ACC112 (cell line): Measurements from ENCODE around the gene CCR3.

Experiments
- H2AFZ ChIP-seq: fragments of 200-600 bp; sonication (generic); one replicate; pipeline ENCODE4 v1.6.0; 2017; ENCODE audit warnings: antibody characterized with exemption, low read length; ENCODE audit not compliant: unreplicated experiment
- H3K27ac ChIP-seq: fragments of 200-600 bp; sonication (generic); 2 replicates; pipeline ENCODE4 v1.5.1; 2014; ENCODE audit warnings: low read depth, mild to moderate bottlenecking, antibody characterized with exemption, low read length, moderate library complexity
- H3K27me3 ChIP-seq: fragments of 200-600 bp; sonication (generic); 2 replicates; pipeline ENCODE4 v1.6.1; 2014; ENCODE audit warnings: mild to moderate bottlenecking, antibody characterized with exemption, low read length, moderate library complexity, mixed read lengths; ENCODE audit not compliant: insufficient read depth
- H3K36me3 ChIP-seq: fragments of 200-600 bp; sonication (generic); 2 replicates; pipeline ENCODE4 v1.6.1; 2016; ENCODE audit warnings: mild to moderate bottlenecking, antibody characterized with exemption, low read length, moderate library complexity, mixed read lengths; ENCODE audit not compliant: insufficient read depth
- H3K4me1 ChIP-seq: fragments of 200-600 bp; sonication (generic); one replicate; pipeline ENCODE4 v1.6.1; 2016; ENCODE audit warnings: low read length, mixed read lengths; ENCODE audit not compliant: insufficient read depth, unreplicated experiment, control insufficient read depth
- H3K4me3 ChIP-seq: fragments of 200-600 bp; sonication (generic); 2 replicates; pipeline ENCODE4 v1.5.1; 2014; ENCODE audit warnings: mild to moderate bottlenecking, low read depth, low read length
- H3K79me2 ChIP-seq: fragments of 200-600 bp; sonication (generic); one replicate; pipeline ENCODE4 v1.6.0; 2016; ENCODE audit warnings: low read length; ENCODE audit not compliant: control insufficient read depth, unreplicated experiment, insufficient read depth

The CCR3 gene

DNA sequence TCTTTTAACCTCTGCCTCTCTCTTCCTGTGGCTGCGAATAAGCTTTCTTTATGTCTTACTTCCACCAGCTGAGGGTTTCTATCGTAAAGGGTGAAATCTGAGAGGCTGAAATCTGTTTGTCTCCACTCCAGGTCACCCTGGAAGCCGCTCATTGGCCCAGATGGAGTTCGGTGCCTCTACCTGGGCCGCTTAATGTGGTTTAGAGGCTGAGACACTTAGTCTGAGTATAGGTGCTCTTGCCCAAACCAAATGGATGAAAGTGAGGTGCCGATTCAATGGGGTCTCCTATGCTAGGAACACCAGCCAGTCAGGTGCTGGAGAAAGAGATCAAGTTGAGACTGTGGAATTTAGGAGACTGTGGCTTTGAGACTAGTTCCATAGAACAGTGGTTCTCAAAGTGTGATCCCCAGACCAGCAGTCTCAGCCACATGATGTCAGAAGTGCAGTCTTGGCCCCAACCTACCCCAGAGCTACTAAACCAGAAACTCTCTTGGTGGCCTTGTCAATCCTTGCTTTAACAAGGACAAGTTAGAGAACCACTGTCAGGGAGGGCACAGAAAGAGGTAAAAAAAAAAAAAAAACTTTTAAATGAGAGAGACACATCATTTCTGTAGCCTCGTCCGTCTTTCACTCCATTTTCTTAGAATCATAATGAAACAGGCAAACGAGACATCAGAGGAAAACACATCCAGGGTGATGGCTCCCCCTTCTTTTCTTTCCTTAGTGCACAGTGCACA, 56.8 kb downstream of the CCR3 start:
- Histone ChIP-seq H3K36me3 (no peaks in the 10 kb centered on the region), H3K4me1 (no peaks in the 10 kb centered on the region), H3K79me2 (no peaks in the 10 kb centered on the region), H2AFZ (no peak overlapping the region), H3K27me3 (peaks cover 73% of the 10 kb centered on the region), H3K4me3 (no peak overlapping the region), H3K27ac (no peak overlapping the region)

DNA sequence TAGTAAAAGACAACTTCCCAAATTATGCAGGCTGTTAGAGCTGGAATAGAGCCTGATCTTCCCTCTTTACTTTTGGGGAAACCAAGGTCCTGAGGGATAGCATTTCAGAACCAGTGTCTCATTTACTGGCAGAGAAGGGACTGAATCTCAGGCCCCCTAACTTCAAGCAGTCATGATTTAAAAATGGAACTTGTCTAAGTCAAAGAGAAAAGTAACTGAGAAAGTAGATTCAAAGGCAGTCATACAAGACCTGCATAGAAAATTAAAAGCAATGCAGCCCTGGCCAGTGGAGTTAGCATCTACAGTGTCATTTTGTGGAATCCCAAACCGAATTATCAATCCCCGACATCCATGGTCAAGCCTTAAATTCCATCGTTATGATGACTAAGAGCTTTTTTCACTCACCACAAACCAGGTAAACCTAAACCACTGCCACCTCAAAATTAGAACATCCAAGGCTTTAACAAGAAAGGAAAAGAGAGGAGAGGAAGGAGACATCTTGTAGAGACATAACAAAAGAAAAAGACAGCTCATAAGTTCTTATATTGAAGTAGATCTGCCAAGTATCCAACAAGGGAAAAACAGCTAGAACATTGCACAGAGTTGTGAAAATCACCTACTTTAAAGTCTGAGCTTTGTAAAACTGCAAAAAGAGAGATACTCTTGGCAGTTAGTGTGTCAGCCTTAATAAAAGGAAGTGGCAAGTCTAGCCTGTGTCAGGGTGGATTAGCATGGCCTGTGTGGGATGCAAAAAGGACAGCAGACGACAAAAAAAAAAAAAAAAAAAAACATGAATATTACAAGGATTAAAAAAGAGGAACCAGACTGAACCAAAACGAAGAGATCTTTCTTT, 57.6 kb downstream of the CCR3 start:
- H3K27me3 ChIP-seq, result peaks cover 72% of the 10 kb centered on the region
- H3K4me1 ChIP-seq, result no peaks in the 10 kb centered on the region
- H3K27ac ChIP-seq, result no peak overlapping the region
- no peak overlapping the region for H3K4me3 ChIP-seq
- no peak overlapping the region for H2AFZ ChIP-seq
- no peaks in the 10 kb centered on the region for H3K79me2 ChIP-seq
- H3K36me3 ChIP-seq, result no peaks in the 10 kb centered on the region

DNA sequence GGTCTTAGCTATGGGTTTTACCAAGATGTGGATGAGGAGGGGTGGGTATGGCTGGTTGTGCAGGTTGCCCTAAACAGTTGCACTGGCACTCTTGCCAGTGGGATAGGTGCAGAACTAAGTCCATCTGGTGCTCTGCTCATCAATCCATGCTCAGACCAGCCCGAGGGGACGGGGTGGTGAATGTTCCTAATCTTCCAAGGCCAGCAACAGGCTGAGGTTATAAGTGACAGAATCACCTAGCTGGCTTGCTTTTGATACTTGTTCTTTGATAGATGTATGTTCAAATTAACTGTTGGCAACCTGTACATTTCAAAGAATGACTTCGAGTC, 58.2 kb downstream of the CCR3 start:
- Histone ChIP-seq H3K4me1 (no peaks in the 10 kb centered on the region), H3K27ac (no peak overlapping the region), H2AFZ (no peak overlapping the region), H3K4me3 (no peak overlapping the region), H3K36me3 (no peaks in the 10 kb centered on the region), H3K79me2 (no peaks in the 10 kb centered on the region), H3K27me3 (peaks cover 77% of the 10 kb centered on the region)

DNA sequence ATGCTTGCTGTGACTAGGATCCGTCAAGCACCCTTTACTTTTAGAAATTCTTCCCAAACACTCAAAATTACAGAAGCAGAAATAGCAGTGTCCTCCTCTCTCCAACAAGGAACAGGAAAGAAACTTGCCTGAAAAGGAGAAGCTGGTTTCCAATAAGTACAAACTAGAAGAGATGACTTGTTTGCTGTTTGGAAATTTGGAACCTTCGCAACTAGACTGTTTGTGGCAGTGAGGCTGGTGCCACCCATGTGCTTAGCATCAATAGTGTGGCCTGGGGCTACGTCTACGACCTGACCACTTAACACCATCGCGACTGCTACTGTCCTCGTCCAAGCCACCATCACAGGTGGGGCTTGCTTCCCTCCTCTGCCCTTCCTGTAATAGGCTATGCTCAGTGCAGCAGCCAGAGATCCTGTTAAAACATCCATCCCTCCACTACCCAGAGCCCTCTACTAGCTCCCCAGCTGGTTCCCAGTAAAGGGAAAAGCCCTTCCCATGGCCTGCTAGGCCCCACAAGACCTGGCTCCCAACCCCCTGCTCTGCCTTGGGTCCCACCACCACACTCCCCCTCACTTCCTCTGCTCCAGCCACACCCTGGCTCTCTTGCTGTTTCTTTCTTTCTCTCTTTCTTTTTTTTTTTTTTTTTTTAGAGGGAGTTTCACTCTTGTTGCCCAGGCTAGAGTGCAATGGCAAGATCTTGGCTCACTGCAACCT, 59.0 kb downstream of the CCR3 start:
- Histone ChIP-seq H3K27me3 (peaks cover 76% of the 10 kb centered on the region), H3K4me1 (no peaks in the 10 kb centered on the region), H3K36me3 (no peaks in the 10 kb centered on the region), H3K79me2 (no peaks in the 10 kb centered on the region), H2AFZ (no peak overlapping the region), H3K27ac (no peak overlapping the region), H3K4me3 (no peak overlapping the region)

DNA sequence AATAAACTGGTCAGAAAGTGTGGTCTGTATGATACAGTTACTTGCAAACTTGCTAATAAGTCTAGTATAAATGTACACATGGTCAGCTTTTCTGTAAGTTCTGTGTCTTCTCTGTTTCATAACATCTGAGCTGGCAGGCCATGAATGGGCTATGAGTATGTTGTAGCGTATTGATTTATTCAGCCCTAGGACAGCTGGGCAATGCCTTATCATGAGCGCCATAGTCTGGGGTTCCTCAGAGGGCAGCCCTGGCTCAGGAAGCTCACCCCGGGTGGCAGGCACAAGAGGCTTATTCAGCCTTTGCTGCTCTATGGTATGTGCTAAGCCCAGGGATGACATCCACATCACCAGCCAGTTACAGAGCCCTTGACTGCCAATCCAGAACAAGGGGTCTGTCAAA, 61.0 kb downstream of the CCR3 start:
- Histone ChIP-seq H3K4me3 (no peak overlapping the region), H2AFZ (no peak overlapping the region), H3K27ac (no peak overlapping the region), H3K27me3 (peaks cover 75% of the 10 kb centered on the region), H3K79me2 (no peaks in the 10 kb centered on the region), H3K36me3 (no peaks in the 10 kb centered on the region), H3K4me1 (no peaks in the 10 kb centered on the region)

DNA sequence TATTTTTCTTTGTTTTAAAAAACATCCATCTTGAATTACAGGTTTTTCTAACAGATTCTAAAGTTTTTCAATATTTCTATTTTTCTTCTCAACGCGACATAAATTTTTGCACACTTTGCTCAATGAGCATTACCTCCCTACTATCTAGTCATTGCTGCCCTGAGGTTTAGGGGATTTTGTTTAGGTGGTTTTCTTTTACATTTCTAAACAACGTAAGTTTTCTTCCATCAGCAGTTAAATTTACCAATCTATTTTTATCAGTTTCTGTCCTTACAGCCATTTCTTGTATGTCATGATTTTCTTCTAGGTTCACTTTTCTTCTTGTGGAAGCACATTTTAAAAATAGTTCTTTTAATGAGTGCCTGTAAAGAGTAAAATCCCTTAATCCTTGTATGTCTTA, 62.5 kb downstream of the CCR3 start:
- Histone ChIP-seq H3K27ac (no peak overlapping the region), H3K36me3 (no peaks in the 10 kb centered on the region), H3K4me1 (no peaks in the 10 kb centered on the region), H3K4me3 (no peak overlapping the region), H2AFZ (no peak overlapping the region), H3K27me3 (peaks cover 74% of the 10 kb centered on the region), H3K79me2 (no peaks in the 10 kb centered on the region)

DNA sequence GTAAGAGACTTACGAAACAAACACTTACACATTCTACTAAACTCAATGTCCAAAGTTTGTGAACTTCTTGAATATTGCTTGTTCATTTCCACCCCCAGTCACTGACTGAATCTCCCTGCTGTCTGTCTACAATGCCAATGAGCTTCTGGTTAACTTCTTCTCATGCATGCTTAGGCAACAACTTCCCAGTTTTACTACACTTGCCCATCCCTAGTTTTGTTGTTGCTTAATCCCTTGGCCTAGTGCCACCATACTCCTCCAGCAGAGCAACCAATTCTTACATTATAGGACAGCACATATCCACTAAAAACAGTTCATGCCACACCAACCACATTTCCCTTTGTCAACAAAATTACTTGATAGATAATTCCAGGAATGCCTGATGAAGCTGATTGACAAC, 70.7 kb downstream of the CCR3 start:
- Histone ChIP-seq H3K27ac (no peak overlapping the region), H3K27me3 (peaks cover 76% of the 10 kb centered on the region), H3K79me2 (no peaks in the 10 kb centered on the region), H2AFZ (no peak overlapping the region), H3K36me3 (no peaks in the 10 kb centered on the region), H3K4me3 (no peak overlapping the region), H3K4me1 (no peaks in the 10 kb centered on the region)

DNA sequence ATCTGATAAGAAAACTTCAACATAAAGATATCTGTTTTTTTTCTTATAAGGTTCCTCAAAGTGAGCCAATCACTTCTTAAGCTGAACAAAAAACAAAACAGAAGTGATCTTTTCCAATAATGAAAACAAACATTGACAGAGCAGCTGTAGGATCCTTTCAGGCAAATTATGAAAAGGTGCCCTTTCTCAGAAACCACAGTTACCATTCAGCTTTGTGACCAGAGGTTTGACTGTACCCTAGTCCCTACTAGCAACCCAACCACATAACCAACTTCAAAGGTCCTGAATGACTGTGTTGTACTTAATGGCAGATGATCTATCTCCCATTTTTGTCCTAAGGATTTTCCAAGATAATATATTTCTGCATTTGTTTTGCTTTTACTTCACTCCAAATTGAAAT, 72.3 kb downstream of the CCR3 start:
- H3K4me3 ChIP-seq, result no peak overlapping the region
- H3K36me3 ChIP-seq, result no peaks in the 10 kb centered on the region
- peaks cover 68% of the 10 kb centered on the region for H3K27me3 ChIP-seq
- no peak overlapping the region for H3K27ac ChIP-seq
- no peaks in the 10 kb centered on the region for H3K4me1 ChIP-seq
- H2AFZ ChIP-seq, result no peak overlapping the region
- no peaks in the 10 kb centered on the region for H3K79me2 ChIP-seq

DNA sequence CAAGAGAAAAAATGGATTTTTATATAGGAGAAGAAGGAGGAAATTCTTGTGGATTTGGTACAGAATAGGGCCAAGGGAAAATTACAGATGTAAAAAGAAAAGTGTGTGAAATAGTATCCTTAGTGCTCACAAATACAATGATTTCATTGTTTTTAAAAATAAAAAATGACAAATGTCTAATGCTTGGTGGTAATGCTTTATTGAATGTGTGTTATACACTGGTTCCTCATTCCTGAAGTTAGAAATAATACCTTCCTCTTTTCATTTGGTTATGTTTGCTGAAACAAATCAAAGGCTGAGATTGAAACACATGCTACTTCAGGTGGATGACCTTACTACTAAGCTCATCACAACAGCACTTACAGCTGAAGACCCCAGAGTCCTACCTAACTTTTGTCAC, 73.9 kb downstream of the CCR3 start:
- Histone ChIP-seq H3K4me1 (no peaks in the 10 kb centered on the region), H3K79me2 (no peaks in the 10 kb centered on the region), H3K4me3 (no peak overlapping the region), H3K36me3 (no peaks in the 10 kb centered on the region), H2AFZ (no peak overlapping the region), H3K27me3 (peaks cover 67% of the 10 kb centered on the region), H3K27ac (no peak overlapping the region)
